ENCODE measurements around the gene TAF4.

Gene TAF4

DNA sequence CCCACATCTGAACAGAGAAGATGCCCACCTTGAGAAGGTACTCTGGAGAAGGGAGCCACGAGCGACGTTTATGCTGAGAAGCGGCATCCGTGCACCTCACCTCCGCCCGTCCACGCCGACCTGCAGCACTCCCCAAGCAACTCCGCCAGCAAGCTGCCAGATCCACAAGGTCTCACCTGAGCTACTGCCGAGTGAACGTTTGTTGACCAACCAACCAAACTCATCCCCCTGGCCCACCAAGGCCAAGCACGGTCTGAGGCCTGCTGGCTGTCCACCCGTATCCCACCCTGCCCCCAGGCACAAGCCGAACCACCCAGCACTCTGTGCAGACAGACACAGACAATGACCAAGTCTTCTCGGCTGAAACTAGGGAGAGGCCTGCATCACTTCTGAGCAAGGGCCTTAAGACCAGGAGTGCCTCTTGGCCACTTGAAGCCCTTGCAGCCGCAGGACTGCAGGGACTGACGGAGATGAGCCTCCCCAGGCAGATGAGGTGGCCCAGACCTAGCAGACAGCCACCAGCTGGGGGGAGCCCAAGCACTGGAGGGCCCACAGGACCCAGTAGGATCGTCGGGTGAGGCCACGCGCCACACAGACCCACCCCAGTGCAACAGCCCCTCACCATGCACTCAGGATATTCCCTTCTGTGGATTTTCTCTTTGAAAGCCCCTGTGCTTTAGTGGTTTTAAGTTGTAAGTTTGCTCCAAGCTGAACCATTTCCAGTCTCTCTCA is 12.1 kb downstream of the TAF4 start:
- TF ChIP-seq TARDBP (IDR thresholded peaks at IDR 0.05) (no peak), HDGF (IDR thresholded peaks at IDR 0.05; ENCODE audit: borderline replicate concordance) (no peak), BHLHE40 (IDR thresholded peaks at IDR 0.05; ENCODE audit: borderline replicate concordance) (no peak)
- DNase-seq (ENCODE audit: extremely low spot score), result no peak
- ChIA-PET CTCF (no interaction called here), POLR2A (no interaction called here)

DNA sequence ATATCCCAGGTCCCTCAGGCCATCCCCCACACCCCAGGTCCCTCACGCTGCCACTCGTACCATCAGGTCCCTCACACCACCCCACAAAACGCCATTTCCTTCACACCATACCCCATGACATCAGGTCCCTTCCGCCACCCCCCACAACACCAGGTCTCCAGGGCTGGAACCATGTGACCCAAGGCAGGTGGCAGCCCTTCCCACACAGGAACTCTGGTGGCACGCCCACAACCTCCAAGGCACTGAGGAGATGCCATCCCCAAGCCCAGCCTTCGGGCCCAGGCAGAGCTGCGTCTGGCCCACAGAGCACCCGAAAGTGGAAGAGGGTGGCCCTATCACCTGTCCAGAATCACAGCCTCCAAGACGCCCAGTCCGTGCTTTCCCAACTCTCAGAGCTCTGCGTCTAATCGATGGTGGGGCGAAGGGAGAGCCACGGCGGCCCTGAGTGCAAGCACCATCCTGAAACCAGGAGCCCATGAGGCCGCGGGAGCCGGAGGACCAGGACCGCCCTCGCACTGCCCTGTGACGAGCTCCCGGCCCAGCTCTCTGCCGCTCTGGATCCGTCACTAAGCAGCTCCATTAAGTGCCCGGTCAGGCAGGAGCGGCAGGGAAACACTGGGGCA is 12.7 kb downstream of the TAF4 start:
- TF ChIP-seq ELF4 (IDR thresholded peaks at IDR 0.05) (no peak), FOXA1 (IDR thresholded peaks at IDR 0.05) (no peak), SP1 (IDR thresholded peaks at IDR 0.05) (no peak), TARDBP (IDR thresholded peaks at IDR 0.05) (no peak), ZNF384 (IDR thresholded peaks at IDR 0.05) (no peak), CTBP1 (IDR thresholded peaks at IDR 0.05; ENCODE audit: borderline replicate concordance) (no peak), HDGF (IDR thresholded peaks at IDR 0.05; ENCODE audit: borderline replicate concordance) (no peak), SUZ12 (IDR thresholded peaks at IDR 0.05) (no peak), NFRKB (IDR thresholded peaks at IDR 0.05) (no peak), LEF1 (IDR thresholded peaks at IDR 0.05; ENCODE audit: borderline replicate concordance) (no peak), FOXM1 (IDR thresholded peaks at IDR 0.05; ENCODE audit: borderline replicate concordance) (no peak), L3MBTL2 (conservative IDR thresholded peaks at IDR 0.05) (no peak), ARNT (IDR thresholded peaks at IDR 0.05) (no peak), BHLHE40 (IDR thresholded peaks at IDR 0.05; ENCODE audit: borderline replicate concordance) (no peak), FOXK2 (IDR thresholded peaks at IDR 0.05) (no peak)
- TF ChIP-seq, protein P1, sequence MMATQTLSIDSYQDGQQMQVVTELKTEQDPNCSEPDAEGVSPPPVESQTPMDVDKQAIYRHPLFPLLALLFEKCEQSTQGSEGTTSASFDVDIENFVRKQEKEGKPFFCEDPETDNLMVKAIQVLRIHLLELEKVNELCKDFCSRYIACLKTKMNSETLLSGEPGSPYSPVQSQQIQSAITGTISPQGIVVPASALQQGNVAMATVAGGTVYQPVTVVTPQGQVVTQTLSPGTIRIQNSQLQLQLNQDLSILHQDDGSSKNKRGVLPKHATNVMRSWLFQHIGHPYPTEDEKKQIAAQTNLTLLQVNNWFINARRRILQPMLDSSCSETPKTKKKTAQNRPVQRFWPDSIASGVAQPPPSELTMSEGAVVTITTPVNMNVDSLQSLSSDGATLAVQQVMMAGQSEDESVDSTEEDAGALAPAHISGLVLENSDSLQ (IDR thresholded peaks at IDR 0.05), result no peak
- DNase-seq (ENCODE audit: extremely low spot score), result no peak
- ChIA-PET POLR2A (no interaction called here), CTCF (no interaction called here)

DNA sequence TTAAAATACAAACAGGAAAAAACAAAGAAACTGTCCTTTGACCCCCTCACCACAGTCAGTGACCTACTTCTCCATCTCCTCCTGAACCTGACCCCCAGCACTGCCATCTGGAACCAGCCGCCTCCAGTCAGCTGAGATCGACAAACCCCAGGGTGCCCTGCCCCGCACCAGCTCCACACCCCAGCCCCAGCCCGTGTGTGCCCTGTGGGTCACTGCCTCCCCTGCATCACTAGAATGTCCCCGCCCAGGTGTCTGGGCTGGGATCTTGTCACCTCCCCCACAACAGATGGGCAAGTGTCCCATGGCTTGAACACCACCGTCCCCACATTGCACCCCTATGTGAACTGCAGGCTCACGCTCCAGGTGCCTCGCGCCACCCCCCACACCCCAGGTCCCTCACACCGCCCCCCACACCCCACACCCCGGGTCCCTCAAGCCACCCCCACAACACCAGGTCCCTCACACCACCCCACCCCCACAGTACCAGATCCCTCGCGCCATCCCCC is 13.3 kb downstream of the TAF4 start:
- DNase-seq (ENCODE audit: extremely low spot score), result no peak
- ChIA-PET POLR2A (no interaction called here), CTCF (no interaction called here)
- TF ChIP-seq TARDBP (IDR thresholded peaks at IDR 0.05) (no peak), ARNT (IDR thresholded peaks at IDR 0.05) (no peak), SUZ12 (IDR thresholded peaks at IDR 0.05) (no peak), FOXA1 (IDR thresholded peaks at IDR 0.05) (no peak), LEF1 (IDR thresholded peaks at IDR 0.05; ENCODE audit: borderline replicate concordance) (no peak), ZNF384 (IDR thresholded peaks at IDR 0.05) (no peak), HDGF (IDR thresholded peaks at IDR 0.05; ENCODE audit: borderline replicate concordance) (no peak), SP1 (IDR thresholded peaks at IDR 0.05) (no peak), ELF4 (IDR thresholded peaks at IDR 0.05) (no peak), FOXM1 (IDR thresholded peaks at IDR 0.05; ENCODE audit: borderline replicate concordance) (no peak), BHLHE40 (IDR thresholded peaks at IDR 0.05; ENCODE audit: borderline replicate concordance) (no peak), L3MBTL2 (conservative IDR thresholded peaks at IDR 0.05) (no peak), FOXK2 (IDR thresholded peaks at IDR 0.05) (no peak)
- TF ChIP-seq, protein P1 (IDR thresholded peaks at IDR 0.05), result no peak

DNA sequence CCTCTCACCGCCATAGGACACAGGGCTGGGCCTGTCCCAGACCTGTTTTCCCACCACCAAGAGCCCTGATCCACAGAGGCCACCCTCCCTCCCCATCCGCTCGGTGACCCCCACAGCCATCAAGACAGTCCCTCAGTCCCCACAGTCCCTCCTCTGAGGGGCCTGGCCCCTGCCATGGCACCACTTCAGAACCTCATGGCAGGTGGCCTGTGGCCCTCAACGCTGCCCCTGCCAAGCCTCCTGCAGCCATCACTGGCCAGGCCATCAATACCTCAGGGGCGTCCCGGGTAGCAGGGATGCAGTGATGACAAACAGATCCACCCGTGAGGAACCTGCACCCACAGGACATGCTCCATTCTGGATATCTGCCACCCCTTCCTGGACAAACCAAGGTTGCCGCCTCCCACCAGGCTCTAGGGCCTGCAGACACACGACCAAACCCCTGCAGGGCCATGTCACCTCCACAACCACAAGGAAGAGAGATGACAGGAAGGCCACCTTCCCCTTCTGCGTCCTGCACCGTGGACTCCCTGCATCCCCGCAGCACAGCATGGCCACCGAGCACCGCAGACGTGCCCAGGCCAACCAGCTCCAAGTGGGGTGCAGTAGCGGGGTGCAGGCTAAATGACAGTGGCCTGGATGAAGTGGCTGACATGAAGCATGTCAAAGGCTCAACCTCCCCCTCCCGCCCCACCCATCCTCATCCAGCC is 14.0 kb downstream of the TAF4 start:
- no peak for DNase-seq (ENCODE audit: extremely low spot score)
- POLR2A ChIA-PET, result no interaction called here
- TF ChIP-seq ARNT (IDR thresholded peaks at IDR 0.05) (no peak), FOXM1 (IDR thresholded peaks at IDR 0.05; ENCODE audit: borderline replicate concordance) (no peak)
- CTCF ChIA-PET, result no interaction called here

DNA sequence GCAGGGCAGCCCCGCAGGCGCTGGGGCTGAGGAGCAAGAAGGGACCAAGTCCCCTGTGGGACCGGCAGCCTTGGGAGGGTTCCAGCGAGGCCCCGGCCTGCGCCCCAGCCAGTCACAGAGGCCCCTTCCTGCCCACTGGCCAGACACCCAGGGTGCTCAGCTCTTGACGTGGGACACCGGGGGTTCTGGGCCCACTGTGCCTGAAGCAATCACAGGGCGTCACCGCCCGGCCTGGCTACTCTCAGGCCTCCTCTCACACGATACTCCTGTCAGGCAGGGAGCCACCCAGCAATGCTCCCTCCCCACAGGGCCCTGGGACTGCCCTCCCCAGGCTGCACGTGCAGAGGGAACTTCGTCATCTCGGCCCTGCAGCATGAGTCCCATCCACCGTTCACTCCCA is 14.5 kb downstream of the TAF4 start:
- ChIA-PET CTCF (no interaction called here), POLR2A (no interaction called here)
- no peak for TF ChIP-seq ELF4 (IDR thresholded peaks at IDR 0.05)
- TF ChIP-seq FOXK2 (IDR thresholded peaks at IDR 0.05), result no peak
- TF ChIP-seq L3MBTL2 (conservative IDR thresholded peaks at IDR 0.05), result no peak
- no peak for DNase-seq (ENCODE audit: extremely low spot score)

DNA sequence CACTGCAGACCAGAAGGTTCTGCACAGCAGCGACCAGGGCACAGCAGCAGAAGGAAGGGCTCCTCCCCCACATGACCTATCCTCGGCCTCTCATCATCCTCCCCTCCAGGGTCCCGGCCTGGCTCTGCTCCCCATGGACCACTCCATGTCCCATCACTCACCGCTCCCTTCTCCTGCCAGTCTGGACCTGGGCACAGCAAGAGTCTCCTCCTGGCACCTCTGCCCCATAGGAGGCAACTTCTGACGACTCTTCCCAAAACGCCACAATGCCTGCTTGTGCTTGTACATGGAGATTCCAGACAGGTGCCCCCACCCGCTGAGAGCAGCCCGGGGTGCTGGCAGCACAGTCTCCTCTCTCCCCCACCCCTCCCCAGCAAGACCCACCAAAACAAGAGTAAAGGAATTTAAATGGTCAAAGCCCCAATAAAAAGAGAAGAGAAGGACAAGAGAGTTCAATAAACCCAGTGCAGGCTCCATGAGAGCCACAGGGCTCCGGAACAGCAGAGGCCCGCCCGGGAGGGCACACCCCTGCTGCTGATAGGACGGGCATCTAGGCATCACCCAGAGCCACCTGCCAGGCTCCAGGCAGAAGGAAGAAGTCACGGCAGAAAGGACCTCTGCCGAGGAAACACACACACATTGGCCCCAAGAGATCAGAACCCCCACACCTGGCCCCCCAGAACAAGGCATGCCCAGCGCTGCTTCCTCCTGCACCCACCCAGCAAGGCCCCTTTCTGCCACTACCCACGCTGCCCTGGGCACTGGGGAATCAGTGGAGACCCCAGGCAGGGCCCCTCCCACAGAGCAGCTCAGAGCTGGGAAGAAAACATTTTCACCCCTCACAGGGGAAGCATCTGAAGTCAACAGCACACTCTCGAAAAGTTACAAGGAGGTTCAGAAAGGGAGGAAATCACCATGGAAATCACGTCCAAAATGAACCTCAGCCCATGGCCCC is 15.2 kb downstream of the TAF4 start:
- DNase-seq (ENCODE audit: extremely low spot score), result no peak
- no peak for TF ChIP-seq ZNF384 (IDR thresholded peaks at IDR 0.05)
- no peak for TF ChIP-seq FOXA1 (IDR thresholded peaks at IDR 0.05)
- TF ChIP-seq, protein P1 (IDR thresholded peaks at IDR 0.05), result no peak
- TF ChIP-seq BHLHE40 (IDR thresholded peaks at IDR 0.05; ENCODE audit: borderline replicate concordance), result no peak
- TF ChIP-seq FOXK2 (IDR thresholded peaks at IDR 0.05), result no peak
- TF ChIP-seq SP1 (IDR thresholded peaks at IDR 0.05), result no peak
- no peak for TF ChIP-seq TARDBP (IDR thresholded peaks at IDR 0.05)
- no peak for TF ChIP-seq ARNT (IDR thresholded peaks at IDR 0.05)
- ChIA-PET POLR2A (no interaction called here), CTCF (no interaction called here)

All from HEK293T (cell line).